HepG2 (cell line): ENCODE measurements around the gene SFMBT1. TPM values are rescaled to one million over a fixed set of nuclear protein-coding genes. Genes with fewer than 3 reads are reported as not detected.

Experiments
- ATAC-seq: fragments of 200-7000 bp; cut with Tn5 transposase; 3 replicates; pipeline ENCODE4 v1.9.1; 2020; ENCODE audit warnings: mild to moderate bottlenecking, moderate library complexity
- BruUV-seq: library from RNA; stranded (reverse); fragments of 400-500 nt; replicated peaks from 2 replicates; lab custom pipeline; 2021; lab: Mats Ljungman, UMichigan
- CTCF ChIA-PET: fragments of 300-600 bp; formaldehyde crosslinking; extraction: SDS; loops from one replicate; lab custom pipeline; 2021; ENCODE audit warnings: low total read pairs, inconsistent platforms, low intra/inter-chr PET ratio; lab: Yijun Ruan, JAX
- POLR2A ChIA-PET: fragments of 350-600 bp; sonication (Branson Sonifier 250); formaldehyde crosslinking; loops from one replicate; lab custom pipeline; 2020; ENCODE audit warnings: antibody characterized with exemption, inconsistent platforms; lab: Yijun Ruan, JAX
- DNase-seq: peaks from one replicate; pipeline ENCODE4 v3.0.0-alpha.2; 2015; ENCODE audit warnings: low spot score
- FAIRE-seq: peaks from 3 replicates; lab custom pipeline; 2011; peaks lifted over from hg19 to GRCh38; lab: Jason Lieb, UNC
- H2AFZ ChIP-seq: one replicate; pipeline ENCODE4 v1.6.1; 2011; ENCODE audit warnings: low read length, inconsistent platforms
- H3K27ac ChIP-seq: fragments of 300-600 bp; 3 replicates; pipeline ENCODE4 v1.8.0; 2011; ENCODE audit warnings: mixed run types, mild to moderate bottlenecking, mixed read lengths, low read length, inconsistent platforms; ENCODE audit not compliant: insufficient read depth; ENCODE audit errors: extremely low read length
- H3K27me3 ChIP-seq, 2 experiments: fragments of 200-600 bp in 1 of 2; 2 replicates in 1 of 2; 3 replicates in 1 of 2; pipeline versions ENCODE4 v1.6.0 to v1.8.0; 2011; ENCODE audit warnings: low read length in 2 of 2, mild to moderate bottlenecking in 2 of 2, moderate library complexity in 2 of 2, inconsistent platforms in 1 of 2; ENCODE audit not compliant: insufficient read depth in 2 of 2, control insufficient read depth in 1 of 2
- H3K36me3 ChIP-seq, 2 experiments: fragments of 200-600 bp in 1 of 2; replicated peaks in 1 of 2; 2 replicates in 1 of 2; 3 replicates in 1 of 2; pipeline versions ENCODE4 v1.5.1 to v1.8.0; 2011; ENCODE audit warnings: low read length in 2 of 2, inconsistent platforms in 1 of 2; ENCODE audit not compliant: insufficient read depth in 2 of 2, control insufficient read depth in 1 of 2
- H3K4me1 ChIP-seq: 2 replicates; pipeline ENCODE4 v1.5.1; 2012; ENCODE audit warnings: low read length, inconsistent platforms; ENCODE audit not compliant: insufficient read depth
- H3K4me2 ChIP-seq: 2 replicates; pipeline ENCODE4 v1.6.0; 2011; ENCODE audit warnings: low read depth, low read length, inconsistent platforms
- H3K4me3 ChIP-seq, 3 experiments: fragments of 200-600 bp in 1 of 3; sonication (generic), shearing (Covaris generic) in 1 of 3; replicated peaks in 1 of 3; 2 replicates each; pipeline ENCODE4 v1.5.1; 2011 to 2016; ENCODE audit warnings: low read length in 3 of 3, inconsistent platforms in 2 of 3, low read depth in 2 of 3, mild to moderate bottlenecking in 2 of 3, control low read depth in 1 of 3, mixed read lengths in 1 of 3; ENCODE audit not compliant: insufficient read depth in 1 of 3
- H3K79me2 ChIP-seq: one replicate; pipeline ENCODE4 v1.6.1; 2011; ENCODE audit warnings: low read length, inconsistent platforms; ENCODE audit not compliant: insufficient read depth
- H3K9ac ChIP-seq: 2 replicates; pipeline ENCODE4 v1.6.0; 2011; ENCODE audit warnings: mild to moderate bottlenecking, low read depth, low read length, inconsistent platforms; ENCODE audit not compliant: insufficient read depth
- H3K9me3 ChIP-seq: 2 replicates; pipeline ENCODE4 v1.5.1; 2012; ENCODE audit warnings: mild to moderate bottlenecking, low read length
- H4K20me1 ChIP-seq: 2 replicates; pipeline ENCODE4 v1.6.0; 2011; ENCODE audit warnings: inconsistent platforms, mild to moderate bottlenecking, low read length, moderate library complexity; ENCODE audit not compliant: insufficient read depth
- PRPF4 ChIP-seq: fragments of 200-400 bp; formaldehyde crosslinking; IDR thresholded peaks from 2 replicates; pipeline ENCODE4 v1.6.1; 2016; ENCODE audit warnings: low read length, low read depth; ENCODE audit not compliant: poor library complexity, severe bottlenecking
- SMC3 ChIP-seq: IDR thresholded peaks from 2 replicates; pipeline ENCODE4 v1.6.1; 2011; ENCODE audit warnings: low read length, improper control_type of control experiment
- ZNF792 ChIP-seq: IDR thresholded peaks from 2 replicates; pipeline ENCODE4 v1.6.1; 2016
- WGBS: methylation state at CpG from one replicate; pipeline ENCODE4 v1.1.6; 2017; ENCODE audit warnings: low lambda C conversion rate; 5-methylcytosine and 5-hydroxymethylcytosine counted together
- in situ Hi-C: cut with HindIII; loops from 2 replicates; pipeline ENCODE4 v1.10.0; 2017; ENCODE audit warnings: low pct_unique_long_range_greater_than_20kb; ENCODE audit not compliant: extremely low pct_ligation_motif_present
- intact Hi-C: fragments of 100-400 bp; cut with micrococcal nuclease; formaldehyde crosslinking; loops from one replicate; pipeline ENCODE4 v1.10.0; 2022; ENCODE audit not compliant: unreplicated experiment
- polyA plus RNA-seq, 8 experiments: library from polyadenylated mRNA; depleted of rRNA in 3 of 8; stranded (reverse) in 7 of 8; unstranded in 1 of 8; fragments of >200 nt; fragmentation: Illumina TruSeq in 4 of 8; extraction: Trizol in 4 of 8; gene quantifications; 2 replicates each; pipeline versions ENCODE4 v1.2.1 to v1.2.3, GENCODE V29; 2011 to 2016; ENCODE audit warnings: low read depth in 4 of 8, missing spikeins in 1 of 8, mixed read lengths in 1 of 8; ENCODE audit not compliant: insufficient read depth in 1 of 8
- total RNA-seq, 5 experiments: library from RNA; depleted of rRNA; stranded (reverse); fragments of >200 nt; fragmentation: Illumina TruSeq; extraction: Trizol; gene quantifications; 2 replicates each; pipeline ENCODE4 v1.2.3, GENCODE V29; 2016; ENCODE audit warnings: low read depth in 1 of 5
- TF ChIP-seq, protein P1 (sequence below): sonication (generic); formaldehyde crosslinking; IDR thresholded peaks from 2 replicates; pipeline ENCODE4 v1.5.0; 2020; ENCODE audit warnings: missing genetic modification reagents, mild to moderate bottlenecking, borderline replicate concordance
- TF ChIP-seq, protein P2 (sequence below): sonication (generic); formaldehyde crosslinking; IDR thresholded peaks from 2 replicates; pipeline ENCODE4 v1.8.0; 2022; ENCODE audit warnings: mild to moderate bottlenecking, missing genetic modification reagents, moderate library complexity
- TF ChIP-seq, protein P3 (sequence below): sonication (generic); formaldehyde crosslinking; IDR thresholded peaks from 2 replicates; pipeline ENCODE4 v1.4.0; 2020; ENCODE audit warnings: missing genetic modification reagents, mild to moderate bottlenecking, borderline replicate concordance
- TF ChIP-seq, protein P4 (sequence below): sonication (generic); formaldehyde crosslinking; IDR thresholded peaks from 2 replicates; pipeline ENCODE4 v1.4.0; 2020; ENCODE audit warnings: mild to moderate bottlenecking, missing genetic modification reagents, borderline replicate concordance

The SFMBT1 gene
- total and polyA plus RNA-seq, 2 of the 13 experiments (the other 11 are each of a cell fraction or from before 2014, with no cell fraction given) = 3.8 to 12.8 TPM

DNA sequence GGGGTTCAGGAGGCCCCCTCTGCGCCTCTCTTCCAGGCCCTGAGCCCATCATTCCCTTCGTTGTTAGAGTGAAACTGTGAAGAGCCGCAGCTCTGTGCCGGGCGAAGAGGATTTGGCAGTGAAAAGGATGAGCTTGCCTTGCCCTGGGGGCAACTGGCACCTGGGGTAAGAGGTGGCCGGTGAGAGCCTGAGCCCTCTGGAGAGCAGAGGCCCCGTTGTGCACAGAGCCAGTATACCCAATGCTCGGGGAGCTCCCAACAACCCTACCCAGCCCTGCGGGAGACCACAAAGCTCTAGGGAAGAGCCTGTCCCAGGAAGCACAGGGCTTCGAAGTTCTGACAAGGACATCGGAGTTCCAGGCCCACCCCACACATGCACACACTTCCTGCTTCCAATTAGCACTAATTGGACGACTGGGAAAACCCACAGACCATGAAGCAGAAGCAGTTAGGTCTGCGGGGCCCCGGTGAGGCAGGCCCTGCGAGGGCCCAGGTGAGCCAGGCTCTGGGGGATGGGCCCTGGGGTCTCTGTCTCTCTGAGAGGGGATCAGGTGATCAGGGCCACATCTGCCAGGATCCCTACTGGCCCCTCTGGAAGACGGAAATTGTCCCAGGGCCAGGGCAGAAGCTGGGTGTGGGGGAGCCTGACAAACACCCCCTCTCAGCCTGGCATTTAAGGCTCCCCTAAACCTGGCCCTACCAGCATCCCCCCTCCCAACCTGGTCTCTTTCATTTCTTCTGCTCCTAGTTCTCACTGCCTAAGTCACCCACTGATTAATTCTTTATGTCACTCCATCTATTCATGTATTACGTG lies 27.9 kb upstream of the SFMBT1 start (continued):
- TF ChIP-seq, protein P1, sequence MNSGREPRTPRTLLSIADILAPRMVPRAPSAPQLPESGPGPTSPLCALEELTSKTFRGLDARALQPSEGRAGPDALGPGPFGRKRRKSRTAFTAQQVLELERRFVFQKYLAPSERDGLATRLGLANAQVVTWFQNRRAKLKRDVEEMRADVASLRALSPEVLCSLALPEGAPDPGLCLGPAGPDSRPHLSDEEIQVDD (CRISPR knock-in tag) = no peak

DNA sequence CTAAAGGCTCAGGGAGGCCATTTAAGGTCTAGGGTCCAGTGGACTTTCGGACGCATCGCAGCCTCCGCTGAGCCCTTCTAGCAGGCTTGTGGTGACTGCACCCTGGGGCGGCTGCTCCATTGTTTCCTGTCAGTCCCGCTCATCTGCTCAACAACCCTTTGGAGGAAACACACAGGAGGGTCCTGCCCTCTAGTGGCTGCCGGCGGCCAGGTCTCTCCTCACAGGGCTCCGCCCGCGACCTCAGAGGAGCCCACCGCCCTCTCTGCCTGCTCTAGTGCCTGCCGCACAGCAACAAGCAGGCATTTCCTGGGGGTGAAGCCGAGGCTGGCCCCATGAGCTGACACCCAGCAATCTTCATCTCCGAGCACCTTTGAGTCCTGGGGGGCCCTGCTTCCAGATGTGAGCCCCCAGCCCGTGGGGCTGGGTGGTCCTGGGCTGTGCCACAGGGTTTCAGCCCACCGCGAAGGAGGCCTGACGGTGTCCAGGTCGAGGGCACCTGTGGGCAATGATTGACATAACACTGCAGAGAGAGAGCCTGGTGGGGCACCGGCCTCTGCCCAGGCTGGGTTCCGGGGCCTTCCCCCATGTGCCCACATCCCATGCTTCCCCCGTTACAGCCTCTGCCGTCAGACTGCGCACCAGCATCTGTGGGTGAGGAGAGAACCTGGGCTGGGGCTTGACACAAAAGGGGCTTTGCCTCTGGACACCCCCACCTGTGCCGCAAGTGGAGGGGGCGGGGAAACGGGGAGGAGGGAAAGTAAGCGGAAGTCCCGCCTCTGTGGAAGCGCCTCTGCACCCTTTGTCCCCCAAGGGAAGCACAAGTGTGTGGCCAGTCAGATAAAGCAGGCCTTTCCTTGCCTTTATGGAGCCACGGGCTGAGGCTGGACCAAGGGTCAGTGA lies 27.0 kb upstream of the SFMBT1 start:
- H3K4me3 ChIP-seq = peak overlapping the region; percentile 67 to 83 (median 70)
- H3K9me3 ChIP-seq = no peaks in the 10 kb centered on the region
- in situ Hi-C loops (no loop called here), intact Hi-C loops (loop anchor here (1.0 to 10.0 kb wide), 3 partner anchors 139 to 328 kb away; no protein-coding TSS in a partner anchor)
- H4K20me1 ChIP-seq = no peaks in the 10 kb centered on the region
- peaks cover 27% of the 10 kb centered on the region for H3K4me1 ChIP-seq
- ATAC-seq (peak; percentile 93), FAIRE-seq (peak; percentile 71), DNase-seq (peak; percentile 81)
- peak overlapping the region; percentile 71 for H3K27ac ChIP-seq
- BruUV-seq = no TSS peak
- 0% methylated on average over 12 of the region's 32 CpGs for WGBS
- POLR2A ChIA-PET = interaction anchor here (1.9 kb wide), 1 partner anchor 20 kb away, joined by 4 read pairs; no protein-coding TSS in a partner anchor
- H3K9ac ChIP-seq = peak overlapping the region; percentile 70
- no peaks in the 10 kb centered on the region for H3K36me3 ChIP-seq
- no peaks in the 10 kb centered on the region for H3K79me2 ChIP-seq
- H2AFZ ChIP-seq = peak overlapping the region; percentile 54
- CTCF ChIA-PET = interaction anchor here (2.1 kb wide), 2 partner anchors 138 to 221 kb away, joined by 10 to 14 read pairs; no protein-coding TSS in a partner anchor
- H3K4me2 ChIP-seq = peak overlapping the region; percentile 100
- H3K27me3 ChIP-seq = peaks cover 0 to 1% of the 10 kb centered on the region in 2 experiments; a peak in 2 of 5 replicates
- TF ChIP-seq, protein P2, sequence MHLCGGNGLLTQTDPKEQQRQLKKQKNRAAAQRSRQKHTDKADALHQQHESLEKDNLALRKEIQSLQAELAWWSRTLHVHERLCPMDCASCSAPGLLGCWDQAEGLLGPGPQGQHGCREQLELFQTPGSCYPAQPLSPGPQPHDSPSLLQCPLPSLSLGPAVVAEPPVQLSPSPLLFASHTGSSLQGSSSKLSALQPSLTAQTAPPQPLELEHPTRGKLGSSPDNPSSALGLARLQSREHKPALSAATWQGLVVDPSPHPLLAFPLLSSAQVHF (CRISPR knock-in tag) = no peak
- TF ChIP-seq SMC3 (peak; percentile 37; the same call in 1 of the 2 replicates), ZNF792 (CRISPR knock-in tag) (peak; percentile 38; the same call in 1 of the 2 replicates), PRPF4 (no peak)
- TF ChIP-seq, protein P3, sequence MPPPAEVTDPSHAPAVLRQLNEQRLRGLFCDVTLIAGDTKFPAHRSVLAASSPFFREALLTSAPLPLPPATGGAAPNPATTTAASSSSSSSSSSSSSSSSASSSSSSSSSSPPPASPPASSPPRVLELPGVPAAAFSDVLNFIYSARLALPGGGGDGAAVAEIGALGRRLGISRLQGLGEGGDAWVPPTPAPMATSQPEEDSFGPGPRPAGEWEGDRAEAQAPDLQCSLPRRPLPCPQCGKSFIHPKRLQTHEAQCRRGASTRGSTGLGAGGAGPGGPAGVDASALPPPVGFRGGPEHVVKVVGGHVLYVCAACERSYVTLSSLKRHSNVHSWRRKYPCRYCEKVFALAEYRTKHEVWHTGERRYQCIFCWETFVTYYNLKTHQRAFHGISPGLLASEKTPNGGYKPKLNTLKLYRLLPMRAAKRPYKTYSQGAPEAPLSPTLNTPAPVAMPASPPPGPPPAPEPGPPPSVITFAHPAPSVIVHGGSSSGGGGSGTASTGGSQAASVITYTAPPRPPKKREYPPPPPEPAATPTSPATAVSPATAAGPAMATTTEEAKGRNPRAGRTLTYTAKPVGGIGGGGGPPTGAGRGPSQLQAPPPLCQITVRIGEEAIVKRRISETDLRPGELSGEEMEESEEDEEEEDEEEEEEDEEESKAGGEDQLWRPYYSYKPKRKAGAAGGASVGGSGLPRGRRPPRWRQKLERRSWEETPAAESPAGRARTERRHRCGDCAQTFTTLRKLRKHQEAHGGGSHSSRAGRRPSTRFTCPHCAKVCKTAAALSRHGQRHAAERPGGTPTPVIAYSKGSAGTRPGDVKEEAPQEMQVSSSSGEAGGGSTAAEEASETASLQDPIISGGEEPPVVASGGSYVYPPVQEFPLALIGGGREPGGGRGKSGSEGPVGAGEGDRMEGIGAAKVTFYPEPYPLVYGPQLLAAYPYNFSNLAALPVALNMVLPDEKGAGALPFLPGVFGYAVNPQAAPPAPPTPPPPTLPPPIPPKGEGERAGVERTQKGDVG (CRISPR knock-in tag) = peak; percentile 67; the same call in 1 of the 2 replicates
- TF ChIP-seq, protein P4, sequence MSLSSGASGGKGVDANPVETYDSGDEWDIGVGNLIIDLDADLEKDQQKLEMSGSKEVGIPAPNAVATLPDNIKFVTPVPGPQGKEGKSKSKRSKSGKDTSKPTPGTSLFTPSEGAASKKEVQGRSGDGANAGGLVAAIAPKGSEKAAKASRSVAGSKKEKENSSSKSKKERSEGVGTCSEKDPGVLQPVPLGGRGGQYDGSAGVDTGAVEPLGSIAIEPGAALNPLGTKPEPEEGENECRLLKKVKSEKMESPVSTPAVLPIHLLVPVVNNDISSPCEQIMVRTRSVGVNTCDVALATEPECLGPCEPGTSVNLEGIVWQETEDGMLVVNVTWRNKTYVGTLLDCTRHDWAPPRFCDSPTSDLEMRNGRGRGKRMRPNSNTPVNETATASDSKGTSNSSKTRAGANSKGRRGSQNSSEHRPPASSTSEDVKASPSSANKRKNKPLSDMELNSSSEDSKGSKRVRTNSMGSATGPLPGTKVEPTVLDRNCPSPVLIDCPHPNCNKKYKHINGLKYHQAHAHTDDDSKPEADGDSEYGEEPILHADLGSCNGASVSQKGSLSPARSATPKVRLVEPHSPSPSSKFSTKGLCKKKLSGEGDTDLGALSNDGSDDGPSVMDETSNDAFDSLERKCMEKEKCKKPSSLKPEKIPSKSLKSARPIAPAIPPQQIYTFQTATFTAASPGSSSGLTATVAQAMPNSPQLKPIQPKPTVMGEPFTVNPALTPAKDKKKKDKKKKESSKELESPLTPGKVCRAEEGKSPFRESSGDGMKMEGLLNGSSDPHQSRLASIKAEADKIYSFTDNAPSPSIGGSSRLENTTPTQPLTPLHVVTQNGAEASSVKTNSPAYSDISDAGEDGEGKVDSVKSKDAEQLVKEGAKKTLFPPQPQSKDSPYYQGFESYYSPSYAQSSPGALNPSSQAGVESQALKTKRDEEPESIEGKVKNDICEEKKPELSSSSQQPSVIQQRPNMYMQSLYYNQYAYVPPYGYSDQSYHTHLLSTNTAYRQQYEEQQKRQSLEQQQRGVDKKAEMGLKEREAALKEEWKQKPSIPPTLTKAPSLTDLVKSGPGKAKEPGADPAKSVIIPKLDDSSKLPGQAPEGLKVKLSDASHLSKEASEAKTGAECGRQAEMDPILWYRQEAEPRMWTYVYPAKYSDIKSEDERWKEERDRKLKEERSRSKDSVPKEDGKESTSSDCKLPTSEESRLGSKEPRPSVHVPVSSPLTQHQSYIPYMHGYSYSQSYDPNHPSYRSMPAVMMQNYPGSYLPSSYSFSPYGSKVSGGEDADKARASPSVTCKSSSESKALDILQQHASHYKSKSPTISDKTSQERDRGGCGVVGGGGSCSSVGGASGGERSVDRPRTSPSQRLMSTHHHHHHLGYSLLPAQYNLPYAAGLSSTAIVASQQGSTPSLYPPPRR (CRISPR knock-in tag) = peak; percentile 47; the same call in 1 of the 2 replicates
